H1 (cell line): ENCODE measurements around the gene LFNG. TPM values are rescaled to one million over a fixed set of nuclear protein-coding genes. Genes with fewer than 3 reads are reported as not detected.
A peak's percentile ranks its signal among the peaks of the same experiment; 100 is the strongest.

Experiments used
- CTCF ChIA-PET: fragments of 300-600 bp; sonication (Branson Sonifier 250); formaldehyde crosslinking; loops from one replicate; lab custom pipeline; 2021; ENCODE audit not compliant: partially characterized antibody; lab: Charles Lee
- POLR2A ChIA-PET: fragments of 300-600 bp; sonication (Branson Sonifier 250); formaldehyde crosslinking; loops from one replicate; lab custom pipeline; 2021; ENCODE audit warnings: inconsistent platforms; ENCODE audit not compliant: partially characterized antibody; lab: Charles Lee
- DNase-seq, 2 experiments: peaks; one replicate each; pipeline versions ENCODE4 v3.0.0 to v3.0.0-alpha.2; 2010 to 2022; ENCODE audit warnings: low spot score in 2 of 2, low read depth in 1 of 2, mixed read lengths in 1 of 2
- FAIRE-seq: peaks from 2 replicates; lab custom pipeline; 2011; peaks lifted over from hg19 to GRCh38; lab: Jason Lieb, UNC
- H2AFZ ChIP-seq: 2 replicates; pipeline ENCODE4 v1.8.1; 2012; ENCODE audit warnings: low read length, inconsistent platforms
- H2AK5ac ChIP-seq: 2 replicates; pipeline ENCODE4 v1.6.1; 2013; ENCODE audit warnings: low read depth, low read length
- H2BK120ac ChIP-seq: replicated peaks from 2 replicates; pipeline ENCODE3; 2013; ENCODE audit warnings: low read depth, low read length, inconsistent platforms
- H2BK12ac ChIP-seq: 2 replicates; pipeline ENCODE4 v1.6.1; 2013; ENCODE audit warnings: low read depth, low read length
- H2BK15ac ChIP-seq: 2 replicates; pipeline ENCODE4 v1.6.1; 2013; ENCODE audit warnings: low read length
- H2BK20ac ChIP-seq: 2 replicates; pipeline ENCODE4 v1.6.1; 2013; ENCODE audit warnings: low read length
- H2BK5ac ChIP-seq: 2 replicates; pipeline ENCODE4 v1.6.1; 2013; ENCODE audit warnings: low read depth, low read length
- H3K14ac ChIP-seq: 2 replicates; pipeline ENCODE4 v1.6.1; 2013; ENCODE audit warnings: inconsistent platforms; ENCODE audit not compliant: insufficient read length
- H3K18ac ChIP-seq: 2 replicates; pipeline ENCODE4 v1.6.1; 2013; ENCODE audit warnings: low read length; ENCODE audit errors: extremely low read depth
- H3K23ac ChIP-seq: 2 replicates; pipeline ENCODE4 v1.6.1; 2013; ENCODE audit warnings: inconsistent platforms; ENCODE audit not compliant: insufficient read length
- H3K23me2 ChIP-seq: 2 replicates; pipeline ENCODE4 v1.6.1; 2013; ENCODE audit warnings: low read depth, low read length
- H3K27ac ChIP-seq: 2 replicates; pipeline ENCODE4 v1.6.1; 2011; ENCODE audit warnings: low read depth, low read length, inconsistent platforms
- H3K27me3 ChIP-seq, 4 experiments: replicated peaks in 1 of 4; 1 replicate in 1 of 4; 2 replicates in 3 of 4; pipeline versions ENCODE4 v1.6.1 to v1.8.1; 2011 to 2013; ENCODE audit warnings: low read length in 3 of 4, mild to moderate bottlenecking in 3 of 4, inconsistent platforms in 2 of 4, mixed read lengths in 2 of 4, moderate library complexity in 1 of 4; ENCODE audit not compliant: control insufficient read depth in 3 of 4, insufficient read depth in 3 of 4; ENCODE audit errors: extremely low read depth in 1 of 4
- H3K36me3 ChIP-seq, 4 experiments: 2 replicates each; pipeline versions ENCODE4 v1.6.1 to v1.8.1; 2011 to 2013; ENCODE audit warnings: mild to moderate bottlenecking in 4 of 4, low read length in 3 of 4, moderate library complexity in 2 of 4, control low read depth in 1 of 4, inconsistent platforms in 1 of 4; ENCODE audit not compliant: insufficient read depth in 4 of 4, control insufficient read depth in 2 of 4
- H3K4ac ChIP-seq: replicated peaks from 2 replicates; pipeline ENCODE3; 2013; ENCODE audit warnings: low read length, low read depth, mixed read lengths, inconsistent platforms; ENCODE audit not compliant: insufficient read length
- H3K4me1 ChIP-seq, 4 experiments: replicated peaks in 1 of 4; 1 replicate in 1 of 4; 2 replicates in 3 of 4; pipeline versions ENCODE4 v1.6.1 to v1.8.1; 2011 to 2013; ENCODE audit warnings: low read length in 3 of 4, inconsistent platforms in 2 of 4, mixed read lengths in 1 of 4; ENCODE audit not compliant: insufficient read depth in 4 of 4, control insufficient read depth in 3 of 4
- H3K4me2 ChIP-seq, 2 experiments: 2 replicates each; pipeline versions ENCODE4 v1.6.1 to v1.8.1; 2011 to 2013; ENCODE audit warnings: low read depth in 2 of 2, low read length in 2 of 2, control low read depth in 1 of 2, inconsistent platforms in 1 of 2, mild to moderate bottlenecking in 1 of 2; ENCODE audit not compliant: insufficient read depth in 1 of 2
- H3K4me3 ChIP-seq, 4 experiments: fragments of 200-600, 300-600 bp in 1 of 4; sonication (generic), shearing (Covaris generic), sonication (Bioruptor Twin) in 1 of 4; 2 replicates each; pipeline versions ENCODE4 v1.5.1 to v1.8.1; 2011 to 2016; ENCODE audit warnings: low read length in 4 of 4, low read depth in 3 of 4, control low read depth in 2 of 4, inconsistent platforms in 2 of 4, mild to moderate bottlenecking in 2 of 4, mixed read lengths in 1 of 4, moderate library complexity in 1 of 4; ENCODE audit not compliant: insufficient read depth in 2 of 4; ENCODE audit errors: extremely low read depth in 1 of 4
- H3K56ac ChIP-seq: replicated peaks from 2 replicates; pipeline ENCODE3; 2013; ENCODE audit warnings: low read depth, mild to moderate bottlenecking, mixed read lengths, low read length, inconsistent platforms; ENCODE audit not compliant: insufficient read length
- H3K79me1 ChIP-seq: 2 replicates; pipeline ENCODE4 v1.6.1; 2013; ENCODE audit warnings: low read depth, low read length, control low read depth
- H3K79me2 ChIP-seq, 2 experiments: 2 replicates each; pipeline versions ENCODE4 v1.6.1 to v1.8.1; 2012 to 2013; ENCODE audit warnings: low read length in 2 of 2, mild to moderate bottlenecking in 2 of 2, inconsistent platforms in 1 of 2; ENCODE audit not compliant: insufficient read depth in 2 of 2, control insufficient read depth in 1 of 2
- H3K9ac ChIP-seq, 4 experiments: replicated peaks in 1 of 4; 1 replicate in 1 of 4; 2 replicates in 3 of 4; pipeline versions ENCODE4 v1.6.1 to v1.8.1; 2011 to 2013; ENCODE audit warnings: low read depth in 3 of 4, low read length in 3 of 4, control low read depth in 2 of 4, mild to moderate bottlenecking in 2 of 4, moderate library complexity in 2 of 4, inconsistent platforms in 1 of 4; ENCODE audit errors: extremely low read depth in 1 of 4
- H3K9me3 ChIP-seq, 2 experiments: 2 replicates each; pipeline versions ENCODE4 v1.6.1 to v1.8.1; 2012 to 2013; ENCODE audit warnings: mild to moderate bottlenecking in 2 of 2, moderate library complexity in 2 of 2, control low read depth in 1 of 2, inconsistent platforms in 1 of 2, low read depth in 1 of 2, low read length in 1 of 2, mixed read lengths in 1 of 2; ENCODE audit not compliant: insufficient read depth in 2 of 2
- H4K20me1 ChIP-seq, 2 experiments: replicated peaks in 1 of 2; 2 replicates each; pipeline versions ENCODE3 to v1.8.1; 2011 to 2013; ENCODE audit warnings: inconsistent platforms in 2 of 2, low read length in 2 of 2, mild to moderate bottlenecking in 1 of 2; ENCODE audit not compliant: insufficient read depth in 2 of 2, control insufficient read depth in 1 of 2
- H4K5ac ChIP-seq: 2 replicates; pipeline ENCODE4 v1.6.1; 2013; ENCODE audit warnings: low read length, low read depth, mixed read lengths, inconsistent platforms; ENCODE audit not compliant: insufficient read length
- H4K8ac ChIP-seq: 2 replicates; pipeline ENCODE4 v1.8.0; 2013; ENCODE audit warnings: mild to moderate bottlenecking, moderate library complexity, low read length, inconsistent platforms; ENCODE audit not compliant: insufficient read depth; ENCODE audit errors: extremely low read depth
- H4K91ac ChIP-seq: replicated peaks from 2 replicates; pipeline ENCODE3; 2013; ENCODE audit warnings: low read length, mixed read lengths, inconsistent platforms; ENCODE audit not compliant: insufficient read length
- ASH2L ChIP-seq: fragments of 200-600, 300-600 bp; sonication (generic); IDR thresholded peaks from one replicate; pipeline ENCODE4 v1.7.1; 2017; ENCODE audit warnings: low read length
- CTBP2 ChIP-seq: IDR thresholded peaks from 2 replicates; pipeline ENCODE4 v1.7.0; 2011; ENCODE audit warnings: borderline replicate concordance, mild to moderate bottlenecking, moderate library complexity, mixed read lengths, low read length; ENCODE audit not compliant: insufficient read depth, insufficient read length
- EGR1 ChIP-seq: IDR thresholded peaks from 2 replicates; pipeline ENCODE4 v1.6.1; 2011; ENCODE audit warnings: low read depth, low read length, borderline replicate concordance
- EP300 ChIP-seq, 2 experiments: IDR thresholded peaks; 1 replicate in 1 of 2; 2 replicates in 1 of 2; pipeline ENCODE4 v1.6.1; 2011 to 2012; ENCODE audit warnings: low read depth in 2 of 2, low read length in 2 of 2, mild to moderate bottlenecking in 2 of 2, borderline replicate concordance in 1 of 2, inconsistent platforms in 1 of 2, moderate library complexity in 1 of 2
- POLR2A ChIP-seq, 2 experiments: IDR thresholded peaks; 1 replicate in 1 of 2; 2 replicates in 1 of 2; pipeline ENCODE4 v1.6.1; 2011; ENCODE audit warnings: low read depth in 2 of 2, low read length in 2 of 2, mild to moderate bottlenecking in 2 of 2; ENCODE audit errors: control extremely low read depth in 1 of 2
- POLR2AphosphoS5 ChIP-seq: IDR thresholded peaks from 2 replicates; pipeline ENCODE4 v1.6.1; 2011; ENCODE audit warnings: low read depth, low read length
- RNF2 ChIP-seq: fragments of 200-900, 300-1000 bp; sonication (generic); IDR thresholded peaks from 2 replicates; pipeline ENCODE4 v1.7.1; 2016; ENCODE audit warnings: borderline replicate concordance, low read depth, mild to moderate bottlenecking, antibody characterized with exemption, low read length; ENCODE audit not compliant: poor library complexity, severe bottlenecking; ENCODE audit errors: missing control alignments
- RXRA ChIP-seq: IDR thresholded peaks from 2 replicates; pipeline ENCODE4 v1.6.1; 2011; ENCODE audit warnings: low read depth, mild to moderate bottlenecking, low read length, moderate library complexity; ENCODE audit not compliant: insufficient read depth
- SIN3A ChIP-seq, 2 experiments: IDR thresholded peaks in 1 of 2; conservative IDR thresholded peaks in 1 of 2; 2 replicates each; pipeline ENCODE4 v1.6.1; 2011 to 2012; ENCODE audit warnings: low read length in 2 of 2, improper control_type of control experiment in 1 of 2, low read depth in 1 of 2, mild to moderate bottlenecking in 1 of 2
- SIRT6 ChIP-seq: IDR thresholded peaks from one replicate; pipeline ENCODE4 v1.7.1; 2012; ENCODE audit warnings: low read length, inconsistent platforms
- SP1 ChIP-seq: IDR thresholded peaks from 2 replicates; pipeline ENCODE4 v1.6.1; 2011; ENCODE audit warnings: low read depth, low read length
- SP4 ChIP-seq: IDR thresholded peaks from 2 replicates; pipeline ENCODE4 v1.6.1; 2012; ENCODE audit warnings: low read length, inconsistent platforms
- WGBS, 2 experiments: shearing (Covaris generic) in 1 of 2; methylation state at CpG; one replicate each; pipeline versions ENCODE4 v1.1.6 to v1.1.7; 2013 to 2015; ENCODE audit warnings: low lambda C conversion rate in 2 of 2, mixed read lengths in 2 of 2, inconsistent platforms in 1 of 2, low coverage in 1 of 2, missing lambda C conversion rate in 1 of 2; ENCODE audit not compliant: insufficient replicate concordance in 2 of 2, insufficient coverage in 1 of 2, insufficient read length in 1 of 2; ENCODE audit errors: extremely low coverage in 1 of 2, missing lambda C conversion rate in 1 of 2; 5-methylcytosine and 5-hydroxymethylcytosine counted together
- polyA plus RNA-seq, 7 experiments: library from polyadenylated mRNA; depleted of rRNA in 3 of 7; stranded (reverse) in 5 of 7; unstranded in 2 of 7; fragments of >200 nt in 5 of 7; fragments of 200-250 nt in 2 of 7; gene quantifications; 1 replicate in 5 of 7; 2 replicates in 1 of 7; 4 replicates in 1 of 7; pipeline versions ENCODE4 v1.2.1 to v1.2.3, GENCODE V29; 2011 to 2013; ENCODE audit warnings: missing spikeins in 2 of 7, mixed read lengths in 2 of 7
- total RNA-seq: library from RNA; stranded (reverse); fragmentation: NEBNext Ultra II Directional; extraction: Animal tissue kit (Norgen Biotek cat#: 25700); gene quantifications from 2 replicates; pipeline ENCODE4 v1.2.1, GENCODE V29; 2021
- TF ChIP-seq, protein P1 (sequence below): IDR thresholded peaks from 2 replicates; pipeline ENCODE4 v1.6.1; 2011; ENCODE audit warnings: low read depth, mild to moderate bottlenecking, low read length; ENCODE audit not compliant: insufficient read depth

Gene LFNG
- total and polyA plus RNA-seq, 2 of the 8 experiments (the other 6 are each of a cell fraction or from before 2014, with no cell fraction given), result 31.6 to 35.6 TPM

DNA sequence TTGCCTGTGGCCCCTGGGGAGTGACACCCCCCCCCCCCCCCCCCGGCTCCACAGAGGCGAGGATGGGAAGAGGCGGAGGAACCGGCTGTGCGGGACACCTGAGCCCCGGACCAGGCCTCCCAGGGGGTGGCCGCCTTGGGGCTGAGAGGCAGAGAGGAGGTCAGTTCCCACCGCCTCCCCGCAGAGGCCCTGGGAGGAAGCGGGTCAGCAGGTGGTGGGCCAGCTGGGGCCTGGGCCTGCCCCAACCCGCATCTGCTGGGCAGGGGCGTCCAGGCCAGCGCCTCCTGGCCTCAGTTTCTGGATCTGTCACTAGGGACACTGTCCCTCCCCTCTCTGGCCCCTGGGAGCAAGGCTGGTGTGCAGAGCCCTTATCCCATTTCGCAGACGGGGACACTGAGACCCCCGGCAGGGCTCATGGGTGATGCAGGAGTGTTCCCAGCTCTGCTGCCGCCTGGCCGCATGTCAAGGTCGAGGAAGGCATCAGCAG is 14.6 kb upstream of the LFNG start:
- H3K27ac ChIP-seq, result no peak overlapping the region
- 72% methylated on average over 9 of the region's 19 CpGs; no CpG with 5 or more reads in 1 of the 2 experiments for WGBS, 2 experiments
- H3K18ac ChIP-seq, result no peak overlapping the region
- 0 out of 2 replicates have a peak overlapping the region, but pooled peaks have one; percentile 32 for H2BK20ac ChIP-seq
- no peak overlapping the region for H3K4ac ChIP-seq
- peak overlapping the region; percentile 18; the same call in 1 of the 2 replicates for H2BK15ac ChIP-seq
- H3K9me3 ChIP-seq, result no peaks in the 10 kb centered on the region
- H4K20me1 ChIP-seq, result no peaks in the 10 kb centered on the region
- H4K91ac ChIP-seq, result peak overlapping the region; percentile 53
- no peak overlapping the region for H2BK5ac ChIP-seq
- H4K5ac ChIP-seq, result no peak overlapping the region
- CTCF ChIA-PET, result interaction anchor here (1.1 to 8.5 kb wide), 4 partner anchors 19 to 35 kb away, joined by 3 to 67 read pairs (median 4); no protein-coding TSS in a partner anchor
- H4K8ac ChIP-seq, result no peak overlapping the region; the same call in 1 of the 2 replicates
- H3K4me2 ChIP-seq, result no peak overlapping the region
- H3K4me3 ChIP-seq, result no peak overlapping the region
- H3K79me1 ChIP-seq, result no peaks in the 10 kb centered on the region
- POLR2A ChIA-PET, result no interaction called here
- no peak overlapping the region for H2AFZ ChIP-seq
- no peaks in the 10 kb centered on the region for H3K36me3 ChIP-seq
- no peak overlapping the region for H3K56ac ChIP-seq
- H3K4me1 ChIP-seq, result peaks cover 0 to 18% (median 7%) of the 10 kb centered on the region in 4 experiments; a peak in 5 of 7 replicates
- DNase-seq (no peak), FAIRE-seq (no peak)
- H2BK12ac ChIP-seq, result 0 out of 2 replicates have a peak overlapping the region, but pooled peaks have one; percentile 39
- H2BK120ac ChIP-seq, result no peak overlapping the region
- H3K23me2 ChIP-seq, result no peaks in the 10 kb centered on the region
- H3K14ac ChIP-seq, result no peak overlapping the region
- H2AK5ac ChIP-seq, result no peak overlapping the region
- no peak overlapping the region for H3K9ac ChIP-seq
- no peaks in the 10 kb centered on the region for H3K27me3 ChIP-seq
- H3K23ac ChIP-seq, result no peak overlapping the region
- H3K79me2 ChIP-seq, result no peaks in the 10 kb centered on the region
- TF ChIP-seq POLR2A (IDR thresholded peaks at IDR 0.05; ENCODE audit: control extremely low read depth in 1 of 2, low read depth in 2 of 2, low read length in 2 of 2) (no peak), RNF2 (no peak), RXRA (no peak), POLR2AphosphoS5 (no peak), ASH2L (no peak), SP4 (no peak), SIRT6 (no peak), SIN3A (conservative IDR thresholded peaks at IDR 0.05 in 1 of 2, IDR thresholded peaks at IDR 0.05 in 1 of 2; ENCODE audit: low read depth in 1 of 2, low read length in 2 of 2) (no peak), CTBP2 (no peak), EGR1 (no peak), SP1 (no peak), EP300 (IDR thresholded peaks at IDR 0.05; ENCODE audit: borderline replicate concordance in 1 of 2, low read depth in 2 of 2, low read length in 2 of 2) (no peak)
- TF ChIP-seq, protein P1, sequence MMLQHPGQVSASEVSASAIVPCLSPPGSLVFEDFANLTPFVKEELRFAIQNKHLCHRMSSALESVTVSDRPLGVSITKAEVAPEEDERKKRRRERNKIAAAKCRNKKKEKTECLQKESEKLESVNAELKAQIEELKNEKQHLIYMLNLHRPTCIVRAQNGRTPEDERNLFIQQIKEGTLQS, result no peak
